NCI-H345 treated with DMSO at 0.1 percent for 48 hours (cell line): ENCODE results near the gene BRDT.
A peak's percentile ranks its signal among the peaks of the same experiment; 100 is the strongest.
"Not testable (repeated sequence)": the region's sequence is repeated elsewhere in the genome, so short reads cannot be mapped to it uniquely, and the experiment has no call there.

Experiments used
- DNase-seq: peaks from one replicate; lab custom pipeline; 2025; ENCODE audit not compliant: unreplicated experiment; lab: John Stamatoyannopoulos, UW

BRDT gene

DNA sequence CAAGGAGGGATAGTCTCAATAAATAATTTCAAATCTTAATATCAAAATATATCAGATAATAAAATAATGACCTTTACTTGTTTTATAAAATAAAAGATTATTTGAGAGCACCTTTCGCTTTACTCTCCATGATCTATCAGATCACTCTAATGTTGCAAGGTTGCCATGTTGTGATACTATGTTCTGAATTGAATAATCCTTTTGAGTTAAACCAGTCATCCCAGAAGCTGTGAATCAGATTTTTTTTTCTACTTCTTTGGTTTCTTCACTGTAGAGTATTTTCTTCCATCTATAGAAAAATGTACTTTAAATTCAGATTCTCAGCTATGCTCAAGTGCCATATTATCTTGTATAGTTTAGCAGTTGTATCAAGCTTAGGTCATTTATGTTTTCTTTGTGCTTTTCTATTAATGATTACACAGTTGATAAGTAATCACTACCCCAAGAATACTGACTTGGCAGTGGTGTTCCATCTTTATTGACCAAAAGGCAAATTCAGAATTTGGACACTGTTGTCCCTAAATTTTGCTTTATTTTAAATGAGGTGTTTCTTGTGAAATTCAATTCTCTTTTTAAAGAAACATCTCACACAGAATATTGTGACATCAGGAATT, 32.9 kb downstream of the BRDT start:
- DNase-seq, result no peak

DNA sequence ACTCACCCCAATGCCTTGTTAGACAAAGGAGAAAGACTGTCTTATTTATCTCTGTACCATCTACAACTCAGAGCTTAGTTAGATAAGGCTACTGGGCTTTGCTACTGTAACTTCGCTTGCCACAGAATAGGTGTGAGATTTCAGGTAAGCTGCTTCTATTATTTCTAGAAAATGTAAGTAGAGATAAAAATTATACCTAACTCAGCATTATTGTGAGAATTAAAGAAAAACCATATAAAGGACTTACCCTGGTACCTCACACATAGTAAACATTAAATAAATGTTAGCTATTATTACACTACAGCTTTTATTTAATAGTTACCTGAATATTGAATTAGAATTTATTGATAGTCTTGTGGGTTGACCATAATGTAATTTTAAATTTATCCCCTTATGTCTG, 44.1 kb downstream of the BRDT start:
- no peak for DNase-seq

DNA sequence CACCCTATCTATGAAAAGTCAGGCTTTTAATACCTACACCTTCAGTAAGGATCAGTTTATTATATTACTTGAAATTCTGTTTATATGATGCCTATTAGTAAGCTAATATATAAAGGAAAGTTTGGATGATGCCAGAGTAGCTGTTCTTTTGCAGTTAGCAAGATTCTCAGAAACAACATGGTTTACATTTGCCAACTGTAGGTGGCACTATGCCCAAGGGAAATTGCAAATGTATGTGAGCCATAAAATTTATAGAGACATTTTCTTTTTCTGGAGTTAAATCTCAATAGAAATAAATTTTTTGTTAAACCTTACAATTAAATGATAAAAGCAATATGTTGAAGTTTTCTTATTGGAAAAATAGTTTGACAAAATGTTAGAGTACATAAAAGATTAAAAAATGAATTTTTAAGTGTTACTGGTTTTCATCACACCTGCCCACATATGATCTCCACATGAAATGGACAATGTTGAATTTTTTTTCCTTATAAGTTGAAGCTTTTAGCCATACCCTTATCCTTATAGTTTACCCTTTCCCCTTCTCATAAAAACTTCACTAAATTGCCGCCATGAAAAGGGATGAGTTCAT, 48.5 kb downstream of the BRDT start:
- DNase-seq, result peak; percentile 33

DNA sequence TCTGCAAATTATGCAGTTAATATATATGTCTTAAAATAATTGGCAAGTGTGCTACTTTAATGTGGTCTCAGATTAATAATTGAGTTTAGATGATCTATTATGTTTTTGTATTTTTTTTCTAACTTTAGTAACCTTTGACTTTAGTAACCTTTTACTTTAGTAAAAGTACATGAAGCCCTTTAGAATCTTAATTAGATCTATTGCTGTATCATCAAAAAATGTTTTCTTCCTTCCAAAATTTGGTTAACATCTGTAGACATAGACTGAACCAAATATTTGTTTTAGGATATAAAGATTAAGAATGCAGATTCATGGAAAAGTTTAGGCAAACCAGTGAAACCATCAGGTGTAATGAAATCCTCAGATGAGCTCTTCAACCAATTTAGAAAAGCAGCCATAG, 54.9 kb downstream of the BRDT start:
- DNase-seq, result no peak

DNA sequence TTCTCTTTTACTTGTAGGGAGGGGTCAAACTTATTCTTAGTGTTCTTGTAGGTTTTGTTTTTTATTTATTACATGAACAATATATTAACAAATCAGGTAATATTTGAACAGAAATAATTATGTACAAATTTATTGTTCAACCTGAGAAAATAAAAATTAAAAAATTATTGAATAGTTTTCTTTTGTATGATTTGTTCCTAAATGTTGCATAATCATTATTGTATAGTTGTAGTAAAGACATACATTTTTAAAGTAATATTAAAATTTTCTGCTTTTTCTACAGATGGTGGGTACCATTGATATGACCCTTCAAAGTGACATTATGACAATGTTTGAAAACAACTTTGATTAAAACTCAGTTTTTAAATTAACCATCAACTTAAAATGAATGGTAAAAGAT, 64.7 kb downstream of the BRDT start:
- DNase-seq, result no peak

DNA sequence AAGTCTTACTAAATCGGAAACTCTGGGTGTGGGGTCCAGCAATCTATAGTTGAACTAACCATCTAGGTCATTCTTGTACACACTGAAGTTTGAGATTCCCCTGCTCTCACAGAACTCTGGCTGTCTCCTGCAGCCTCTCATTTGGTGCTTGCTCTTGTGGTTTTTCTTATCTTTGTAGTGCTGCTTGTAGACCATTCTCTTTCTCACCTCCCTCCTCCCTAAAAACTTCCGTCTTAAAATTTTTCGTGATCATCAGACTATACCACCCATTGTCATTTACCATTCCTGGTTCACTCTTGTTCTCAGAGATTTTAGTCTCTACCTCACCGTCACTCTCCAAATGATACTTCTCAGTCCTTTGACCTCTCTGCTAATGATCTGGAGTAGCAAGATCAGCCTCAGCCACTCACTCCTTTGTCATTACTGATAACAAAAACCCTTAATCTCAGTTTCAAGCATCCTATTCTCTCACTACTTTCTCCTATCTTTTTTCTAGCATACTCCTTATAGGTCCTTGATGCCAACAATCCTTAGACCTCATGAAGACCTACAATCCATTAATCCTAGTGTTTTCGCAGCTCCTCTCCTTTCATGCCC, 67.6 kb downstream of the BRDT start:
- no peak for DNase-seq

DNA sequence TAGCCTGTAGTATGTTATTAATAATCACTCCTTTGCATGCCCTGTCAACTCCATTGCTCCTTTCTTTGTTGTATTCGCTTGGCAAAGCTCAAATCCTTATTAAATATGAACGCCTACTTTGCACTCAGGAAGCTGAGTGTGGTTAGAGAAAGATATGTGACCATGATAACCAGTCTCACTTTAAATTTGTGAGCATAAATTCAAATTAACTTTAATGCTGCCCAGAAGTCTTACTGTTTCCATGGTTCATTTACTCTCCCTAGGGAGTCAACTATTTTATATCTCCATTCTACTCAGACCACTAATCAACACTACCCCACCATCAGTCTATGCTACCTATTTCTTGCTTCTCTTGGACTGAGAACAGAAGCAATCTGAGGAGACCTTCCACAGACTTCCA, 68.5 kb downstream of the BRDT start:
- no peak for DNase-seq

DNA sequence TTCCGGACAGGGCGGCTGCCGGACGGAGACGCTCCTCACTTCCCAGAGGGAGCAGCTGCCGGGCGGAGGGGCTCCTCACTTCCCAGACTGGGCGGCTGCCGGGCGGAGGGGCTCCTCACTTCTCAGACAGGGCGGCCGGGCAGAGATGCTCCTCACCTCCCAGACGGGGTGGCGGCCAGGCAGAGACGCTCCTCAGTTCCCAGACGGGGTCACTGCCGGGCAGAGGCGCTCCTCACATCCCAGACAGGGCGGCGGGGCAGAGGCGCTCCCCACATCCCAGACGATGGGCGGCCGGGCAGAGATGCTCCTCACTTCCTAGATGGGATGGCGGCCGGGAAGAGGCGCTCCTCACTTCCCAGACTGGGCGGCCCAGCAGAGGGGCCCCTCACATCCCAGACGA, 76.8 kb downstream of the BRDT start:
- DNase-seq, result not testable (repeated sequence)

DNA sequence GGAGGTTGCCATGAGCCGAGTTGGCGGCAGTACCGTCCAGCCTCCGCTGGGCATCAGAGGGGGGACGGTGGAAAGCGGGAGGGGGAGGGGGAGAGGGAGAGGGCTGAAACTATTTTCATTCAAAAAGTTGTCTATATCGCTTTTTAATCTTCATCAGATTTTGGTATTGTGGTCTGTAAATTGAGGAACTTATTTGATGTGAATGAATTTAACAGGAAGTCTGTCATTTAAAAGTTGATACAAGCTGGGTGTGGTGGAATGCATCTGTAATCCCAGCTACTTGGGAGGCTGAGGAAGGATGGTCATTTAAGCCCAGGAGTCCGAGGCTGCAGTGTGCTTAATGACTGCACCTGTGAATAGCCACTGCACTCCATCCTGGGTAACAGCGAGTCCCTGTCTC, 77.6 kb downstream of the BRDT start:
- no peak for DNase-seq

DNA sequence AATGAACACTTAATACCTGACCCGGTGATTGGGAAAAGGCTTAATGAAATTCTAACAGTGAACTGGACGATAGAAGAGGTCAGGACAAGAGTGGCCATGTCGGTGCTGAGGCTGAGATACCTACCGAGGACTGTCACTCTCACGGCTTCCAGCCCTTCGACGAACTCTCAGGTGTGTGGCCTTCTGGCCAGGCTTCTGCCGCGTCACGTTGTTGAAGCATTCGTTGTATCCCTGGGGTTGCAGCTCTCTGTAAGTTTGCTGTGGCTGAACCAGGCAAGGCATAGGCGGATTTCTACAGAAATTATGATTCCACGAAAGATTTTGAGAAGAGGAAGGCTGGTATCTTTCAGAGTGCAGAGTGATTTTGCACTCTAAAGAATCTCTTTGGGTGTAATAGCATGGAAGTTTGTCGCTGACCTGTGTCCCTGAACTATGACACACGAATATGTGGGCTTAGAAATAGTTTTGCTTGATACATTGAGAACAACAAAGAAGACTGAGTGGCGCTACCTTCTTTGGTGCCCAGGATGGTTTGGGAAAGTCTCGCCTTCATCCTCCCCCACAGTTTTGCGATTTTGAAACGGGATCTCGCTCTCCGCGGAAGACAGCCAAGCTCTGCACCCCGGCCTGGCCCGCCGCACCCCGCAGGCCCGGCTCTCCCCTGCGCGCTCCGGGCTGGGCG, 80.2 kb downstream of the BRDT start:
- DNase-seq, result no peak

DNA sequence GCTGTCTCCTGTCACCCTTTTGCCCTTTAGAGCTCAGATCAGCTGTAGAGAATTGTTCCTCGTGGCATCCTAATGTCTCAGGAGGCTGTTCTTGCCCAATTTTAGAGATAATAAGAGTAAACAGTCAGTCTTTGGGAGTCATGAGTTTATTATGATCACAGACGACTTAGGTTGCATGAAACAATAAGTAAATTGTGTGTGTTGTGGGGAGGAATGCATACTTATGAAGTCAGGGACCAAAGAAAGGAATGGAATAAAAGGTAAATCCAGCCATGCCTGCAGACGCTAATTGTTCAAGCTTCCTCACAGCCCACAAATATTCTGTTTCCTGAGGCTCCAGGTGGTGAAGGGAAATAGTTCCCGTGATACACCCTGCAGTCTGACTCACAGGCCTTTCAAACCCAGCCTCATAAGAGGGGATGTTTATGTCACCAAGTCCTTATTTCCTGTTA, 81.5 kb downstream of the BRDT start:
- DNase-seq, result no peak

DNA sequence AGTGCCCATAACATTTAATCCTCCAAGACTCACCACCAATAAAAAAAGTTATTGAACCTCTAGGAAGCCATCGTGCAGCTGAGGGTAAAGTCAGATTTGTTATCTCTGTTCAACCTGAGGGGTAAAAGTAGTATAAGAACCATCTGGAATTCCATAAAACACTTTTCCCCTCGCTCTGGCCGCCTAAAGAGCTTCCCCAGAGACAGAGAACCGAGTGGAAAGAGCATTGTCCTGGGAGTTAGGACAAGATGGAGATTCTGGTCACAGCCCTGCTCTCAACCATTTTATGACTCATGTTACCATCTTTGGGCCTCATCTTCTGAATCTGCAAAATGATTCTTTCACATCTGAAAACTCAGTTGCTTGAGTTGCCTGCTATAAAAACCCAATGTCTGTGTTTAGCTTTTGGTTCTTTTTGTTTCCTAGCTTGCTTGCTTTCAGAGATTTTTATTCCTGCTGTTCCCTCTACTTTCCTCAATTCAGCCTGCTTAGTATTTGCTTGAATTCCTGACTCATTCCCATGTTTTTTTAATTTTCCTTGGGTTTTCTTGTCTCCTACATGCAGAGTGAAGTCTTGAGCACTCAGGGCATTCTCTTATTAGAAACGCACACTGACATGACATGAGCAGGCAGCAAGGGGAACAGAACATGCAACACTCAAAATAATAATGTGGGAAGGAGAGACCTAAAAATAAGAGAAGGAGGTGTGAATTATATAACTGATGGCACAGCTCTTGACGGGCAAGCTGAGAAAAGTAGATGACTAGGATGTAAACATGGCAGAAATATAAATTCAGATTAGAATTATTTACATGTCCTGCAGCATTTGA, 82.3 kb downstream of the BRDT start:
- DNase-seq, result no peak

DNA sequence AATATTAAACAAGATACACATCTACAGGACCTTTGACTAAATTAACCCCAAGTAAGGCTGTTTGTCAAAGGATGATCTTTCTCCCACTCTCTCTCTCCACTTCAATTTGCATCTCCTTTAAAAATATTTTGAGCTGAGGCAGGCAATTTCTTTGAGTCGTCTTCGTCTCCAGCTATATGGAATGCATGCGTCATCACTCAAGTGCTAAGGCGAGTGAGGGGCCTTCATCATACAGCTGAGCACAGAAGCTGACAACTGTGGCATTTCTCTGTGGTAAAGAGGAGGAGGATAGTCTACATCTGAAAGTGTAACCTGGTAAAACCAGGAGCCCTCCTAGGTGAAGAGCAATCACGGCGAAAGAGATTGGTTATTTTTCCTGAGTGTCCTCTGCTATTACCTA, 88.2 kb downstream of the BRDT start:
- no peak for DNase-seq

DNA sequence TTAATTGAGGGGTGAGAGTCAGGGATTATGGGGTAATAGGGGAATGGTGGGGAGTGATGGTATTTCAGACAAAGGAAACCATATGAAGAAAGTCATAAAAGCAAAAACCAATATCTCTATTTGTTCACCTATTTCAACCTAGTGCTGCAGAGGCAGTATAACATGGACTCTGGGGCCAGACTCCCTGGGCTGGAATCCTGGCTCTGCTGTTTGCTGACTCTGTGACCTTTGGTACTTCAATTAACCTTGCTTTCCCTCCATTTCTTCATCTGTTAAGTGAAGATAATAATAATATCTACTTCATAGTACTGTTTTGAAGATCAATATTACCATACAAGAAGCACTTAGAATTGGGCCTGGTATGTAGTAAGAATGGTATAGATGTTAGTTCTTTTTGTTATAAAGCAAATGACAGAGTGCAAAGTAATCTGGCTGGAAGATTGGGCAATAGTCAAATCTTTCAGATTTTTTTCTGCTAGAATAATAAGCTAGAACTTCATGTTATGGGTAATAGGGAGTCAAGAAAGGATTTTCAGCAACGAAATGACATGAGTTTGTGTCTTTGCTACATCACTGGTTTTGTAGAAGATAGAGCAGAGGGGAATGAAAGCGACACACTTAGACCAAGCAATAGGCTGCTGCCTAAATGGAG, 89.6 kb downstream of the BRDT start:
- DNase-seq, result no peak

DNA sequence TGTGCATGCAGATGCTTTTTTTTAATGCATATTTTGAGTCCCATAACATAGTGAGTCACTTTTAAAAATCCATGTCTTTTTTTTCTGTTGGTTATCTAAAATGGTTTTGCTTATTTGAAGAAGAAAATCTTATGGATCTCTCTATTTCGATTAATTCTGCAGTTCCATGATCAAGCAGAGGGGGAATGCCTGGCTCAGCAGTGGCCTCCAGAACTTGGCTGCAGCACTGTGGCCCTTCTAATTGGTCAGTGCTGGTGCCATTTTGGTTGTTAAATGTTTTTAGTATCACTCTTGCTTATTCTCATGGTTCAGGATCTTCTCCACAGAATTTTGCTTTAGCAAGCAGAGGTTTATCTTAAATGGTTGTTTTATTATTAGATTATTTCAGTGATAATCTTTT, 91.8 kb downstream of the BRDT start:
- DNase-seq, result no peak

DNA sequence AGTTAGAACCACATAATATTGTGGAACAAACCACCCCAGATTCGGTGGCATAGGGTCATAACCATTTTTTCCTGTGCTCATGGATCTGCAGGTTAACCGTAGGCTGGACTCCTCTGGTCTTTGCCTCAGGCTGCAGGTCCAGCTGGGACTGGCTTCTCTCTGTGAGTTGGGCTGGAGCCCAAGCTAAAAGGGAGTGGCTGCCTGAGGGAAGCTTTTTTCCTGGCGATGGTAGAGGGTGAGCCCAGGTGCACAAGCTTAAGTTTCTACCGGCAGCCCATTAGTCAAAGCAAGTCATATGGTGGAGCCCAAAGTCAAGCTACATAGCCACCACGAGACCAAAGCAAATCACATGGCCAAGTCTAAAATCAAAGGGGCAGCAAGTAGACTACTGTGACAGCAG, 94.4 kb downstream of the BRDT start:
- no peak for DNase-seq

DNA sequence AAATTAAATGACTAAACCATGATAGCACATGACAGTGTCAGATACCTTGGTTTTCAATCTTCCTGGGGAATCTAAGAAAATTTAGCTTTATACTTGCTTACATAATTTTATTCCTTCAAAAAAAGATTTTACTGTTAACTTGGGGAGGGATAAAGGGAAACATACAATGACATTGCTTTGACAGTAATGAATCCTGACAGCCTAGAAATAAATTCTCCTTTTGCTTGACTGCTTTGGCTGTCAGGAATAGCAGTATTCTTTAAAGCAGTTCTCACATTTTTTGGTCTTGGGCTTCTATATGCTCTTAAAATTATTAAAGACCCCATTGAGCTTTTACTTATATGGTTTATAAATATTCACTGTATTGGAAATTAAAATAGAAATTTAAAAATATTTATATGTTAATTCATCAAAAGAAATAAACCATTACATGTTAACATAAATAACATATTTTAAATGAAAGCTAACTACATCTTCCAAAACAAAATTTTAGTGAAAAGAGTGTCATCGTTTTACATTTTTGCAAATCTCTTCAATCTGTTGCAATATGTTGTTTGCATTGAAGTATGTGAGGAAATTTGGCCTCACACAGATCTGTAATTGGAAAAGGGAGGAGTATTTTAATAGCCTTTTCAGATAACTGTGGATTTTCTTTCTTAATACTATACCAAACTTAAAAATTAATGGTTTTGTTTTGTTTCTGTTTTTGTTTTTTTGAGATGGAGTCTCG, 96.7 kb downstream of the BRDT start:
- no peak for DNase-seq

DNA sequence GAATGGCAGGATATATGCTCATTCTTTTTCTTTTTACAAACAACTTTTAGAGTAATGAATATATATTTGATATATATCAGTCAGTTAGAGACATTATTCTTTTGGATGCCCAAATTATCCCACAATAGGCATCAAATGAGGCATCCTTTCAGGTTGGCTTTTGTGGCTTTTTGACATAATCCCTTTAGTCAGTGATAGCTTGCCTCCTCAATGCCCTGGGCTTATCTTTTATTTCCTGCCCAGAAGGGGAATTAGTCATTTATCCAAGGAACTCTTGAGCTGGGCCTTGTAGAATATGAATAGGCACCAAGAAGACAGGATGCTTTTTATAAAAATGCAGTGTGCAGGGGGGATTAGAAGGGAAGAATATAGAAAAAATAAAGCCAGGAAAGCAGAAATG, 102.7 kb downstream of the BRDT start:
- no peak for DNase-seq
